Subcutaneous abdominal adipose tissue (tissue), 5 donors: ENCODE measurements around the gene PAK2.
"Not testable (repeated sequence)": the region's sequence is repeated elsewhere in the genome, so short reads cannot be mapped to it uniquely, and the experiment has no call there.

Experiments
- H3K27ac ChIP-seq: one replicate; pipeline ENCODE4 v1.7.0; 2013; ENCODE audit warnings: low read depth, mild to moderate bottlenecking, inconsistent platforms, low read length, moderate library complexity
- H3K27me3 ChIP-seq, 5 donors: one replicate each; pipeline ENCODE4 v1.7.0; 2013; ENCODE audit warnings: low read length in 5 of 5, inconsistent platforms in 1 of 5; ENCODE audit not compliant: control insufficient read depth in 5 of 5, insufficient read depth in 4 of 5
- H3K36me3 ChIP-seq, 5 donors: one replicate each; pipeline ENCODE4 v1.7.0; 2013; ENCODE audit warnings: low read length in 5 of 5; ENCODE audit not compliant: control insufficient read depth in 5 of 5, insufficient read depth in 5 of 5
- H3K4me1 ChIP-seq, 5 donors: one replicate each; pipeline ENCODE4 v1.7.0; 2013; ENCODE audit warnings: low read length in 5 of 5, mild to moderate bottlenecking in 3 of 5, moderate library complexity in 1 of 5; ENCODE audit not compliant: control insufficient read depth in 5 of 5, insufficient read depth in 5 of 5
- H3K4me3 ChIP-seq, 5 donors: one replicate each; pipeline ENCODE4 v1.7.0; 2013; ENCODE audit warnings: low read length in 5 of 5, low read depth in 1 of 5
- H3K9ac ChIP-seq, 5 donors: one replicate each; pipeline ENCODE4 v1.7.0; 2013; ENCODE audit warnings: low read length in 5 of 5, mild to moderate bottlenecking in 4 of 5, moderate library complexity in 3 of 5
- H3K9me3 ChIP-seq, 5 donors: one replicate each; pipeline ENCODE4 v1.7.0; 2013; ENCODE audit warnings: low read length in 5 of 5; ENCODE audit not compliant: control insufficient read depth in 5 of 5
- donor health status: healthy.
- donor health status: healthy.
- donor health status: healthy.
- donor health status: healthy.
- donor health status: healthy.

Gene PAK2

GRCh38 chr3:196706327-196706726 lies 33.3 kb upstream of the PAK2 start:
- no peak overlapping the region for H3K27ac ChIP-seq
- peaks cover 0 to 4% (median 3%) of the 10 kb centered on the region in 5 donors for H3K4me1 ChIP-seq
- H3K9me3 ChIP-seq = no peaks in the 10 kb centered on the region
- H3K27me3 ChIP-seq = no peaks in the 10 kb centered on the region
- no peaks in the 10 kb centered on the region for H3K36me3 ChIP-seq
- H3K4me3 ChIP-seq = no peak overlapping the region
- no peak overlapping the region for H3K9ac ChIP-seq

GRCh38 chr3:196706731-196707130 lies 32.9 kb upstream of the PAK2 start:
- no peaks in the 10 kb centered on the region for H3K9me3 ChIP-seq
- H3K27me3 ChIP-seq = no peaks in the 10 kb centered on the region
- H3K9ac ChIP-seq = no peak overlapping the region
- H3K27ac ChIP-seq = no peak overlapping the region
- peaks cover 2 to 8% (median 7%) of the 10 kb centered on the region in 5 donors for H3K4me1 ChIP-seq
- no peaks in the 10 kb centered on the region for H3K36me3 ChIP-seq
- H3K4me3 ChIP-seq = no peak overlapping the region

DNA sequence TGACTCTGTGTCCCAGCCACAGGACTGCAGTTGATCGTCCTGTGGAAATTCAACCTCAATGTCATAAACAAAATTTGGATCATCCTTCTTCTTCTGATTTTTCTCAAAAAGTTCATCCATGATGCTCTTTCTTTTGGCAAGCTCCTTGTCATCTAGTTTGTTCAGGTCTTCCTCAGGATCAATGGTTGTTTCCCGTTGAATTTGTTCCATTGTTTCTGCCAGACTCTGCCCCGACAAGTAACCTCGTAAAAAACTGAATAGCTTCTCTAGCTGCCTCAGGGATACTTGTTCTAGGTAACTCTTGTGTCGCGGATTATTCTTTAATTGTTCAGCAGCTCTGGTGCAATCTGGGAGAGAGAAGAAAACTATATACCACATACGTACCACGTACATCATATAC lies 32.1 kb upstream of the PAK2 start:
- Histone ChIP-seq H3K9ac (no peak overlapping the region), H3K27me3 (peaks cover 0 to under 1% (median 0%) of the 10 kb centered on the region in 5 donors)

GRCh38 chr3:196708467-196708866 lies 31.2 kb upstream of the PAK2 start:
- H3K9ac ChIP-seq = no peak overlapping the region
- H3K27ac ChIP-seq = no peak overlapping the region
- H3K36me3 ChIP-seq = no peaks in the 10 kb centered on the region
- H3K4me3 ChIP-seq = no peak overlapping the region
- H3K27me3 ChIP-seq = peaks cover 0 to 2% (median 0%) of the 10 kb centered on the region in 5 donors
- H3K9me3 ChIP-seq = no peaks in the 10 kb centered on the region
- peaks cover 6 to 20% (median 18%) of the 10 kb centered on the region in 5 donors for H3K4me1 ChIP-seq

More for the DNA sequence above, 32.1 kb upstream of the PAK2 start:
- H3K27ac ChIP-seq = no peak overlapping the region
- no peaks in the 10 kb centered on the region for H3K9me3 ChIP-seq
- no peaks in the 10 kb centered on the region for H3K36me3 ChIP-seq
- H3K4me3 ChIP-seq = no peak overlapping the region
- peaks cover 2 to 11% (median 10%) of the 10 kb centered on the region in 5 donors for H3K4me1 ChIP-seq

DNA sequence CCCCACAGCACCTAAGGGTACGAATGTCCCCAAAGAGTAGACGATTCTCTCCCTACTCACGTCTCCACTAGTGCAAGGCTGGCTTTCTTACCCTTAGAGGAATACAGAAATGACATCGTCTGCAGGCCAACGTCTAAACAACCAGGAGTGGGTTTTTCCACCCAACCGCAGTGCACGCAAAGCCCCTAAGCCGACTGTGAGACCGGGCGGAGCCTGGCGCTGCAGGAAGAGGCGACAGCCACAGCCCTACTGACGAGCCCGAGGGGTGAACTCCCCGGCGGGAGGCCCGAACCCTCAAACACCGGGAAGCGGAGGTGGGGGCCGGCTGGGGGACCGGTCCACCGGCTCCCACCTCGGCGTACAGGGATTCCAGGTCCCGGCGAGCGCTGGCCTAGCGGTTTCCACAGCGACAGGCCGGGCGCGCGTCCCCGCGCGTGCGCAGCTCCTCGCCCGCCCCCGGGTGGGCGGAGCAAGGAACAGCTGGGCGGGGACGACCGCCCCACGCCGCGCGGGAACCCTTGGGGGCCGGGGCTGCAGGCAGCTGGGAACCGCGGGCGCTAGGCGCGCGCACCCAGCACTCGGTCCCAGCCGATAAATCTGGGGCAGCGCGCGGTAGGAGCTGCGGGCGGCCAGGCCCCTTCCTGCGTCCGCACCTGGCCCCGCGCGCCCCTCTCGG lies 27.7 kb upstream of the PAK2 start, which contains the start of the genes CEP19 and PIGX:
Gene CEP19 (minus strand): TSS at position 413 of the 676 bp plus-strand sequence. CDS start 3,593 bp downstream, outside the sequence.
Gene PIGX (plus strand): TSS at position 540 of the 676 bp plus-strand sequence.
- Histone ChIP-seq H3K27ac (peak within 1 kb of the TSS; percentile 86), H3K4me1 (peaks cover 6 to 21% (median 19%) of the 10 kb centered on the region in 5 donors), H3K27me3 (peaks cover 0 to 2% (median 0%) of the 10 kb centered on the region in 5 donors), H3K4me3 (peak within 1 kb of the TSS; percentile 89 to 93 (median 90)), H3K36me3 (no peaks in the 10 kb centered on the region), H3K9me3 (no peaks in the 10 kb centered on the region), H3K9ac (peak within 1 kb of the TSS; percentile 87 to 93 (median 91))

DNA sequence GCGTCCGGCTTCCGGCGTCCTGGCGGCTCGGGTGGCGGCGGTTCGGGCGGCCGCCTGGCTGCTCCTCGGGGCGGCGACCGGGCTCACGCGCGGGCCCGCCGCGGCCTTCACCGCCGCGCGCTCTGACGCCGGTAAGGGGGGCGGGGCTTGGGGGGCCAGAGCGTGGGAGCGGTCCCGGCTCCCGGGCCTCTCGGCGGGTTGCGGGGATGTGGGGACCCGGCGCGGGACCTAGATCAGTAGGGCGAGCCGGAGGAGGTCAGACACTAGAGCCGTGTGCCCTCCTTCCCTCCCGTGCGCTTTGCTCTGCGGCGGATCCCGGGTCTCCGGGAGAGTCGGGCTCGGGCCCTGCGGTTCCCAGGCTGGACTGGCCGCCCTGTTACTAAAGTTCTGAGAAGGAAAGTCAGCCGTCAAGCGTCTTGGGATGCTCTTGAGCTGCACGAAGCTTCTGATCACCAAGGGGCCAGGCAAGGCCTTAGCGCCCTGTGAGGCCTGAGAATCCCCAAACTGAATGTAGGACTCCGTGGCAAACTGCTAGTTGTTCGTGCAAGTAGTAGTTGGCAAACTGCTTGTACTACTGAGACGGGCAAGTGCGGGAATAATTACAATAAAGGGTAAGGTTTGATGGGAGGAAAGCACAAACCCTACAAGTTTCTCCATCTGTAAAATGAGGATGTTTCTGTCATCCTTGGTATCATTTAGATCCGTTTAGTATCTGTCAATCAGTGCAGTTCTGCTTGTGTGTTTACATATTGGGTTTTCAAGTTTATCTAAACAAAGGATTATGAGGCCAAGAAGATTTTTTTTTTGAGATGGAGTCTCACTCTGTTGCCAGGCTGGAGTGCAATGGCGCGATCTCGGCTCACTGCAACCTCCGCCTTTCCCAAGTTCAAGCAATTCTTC lies 26.9 kb upstream of the PAK2 start:
- Histone ChIP-seq H3K4me1 (peaks cover 6 to 21% (median 19%) of the 10 kb centered on the region in 5 donors), H3K4me3 (peak overlapping the region; percentile 89 to 93 (median 90)), H3K27ac (peak overlapping the region; percentile 86), H3K9ac (peak overlapping the region; percentile 20 to 91 (median 87)), H3K9me3 (no peaks in the 10 kb centered on the region), H3K27me3 (peaks cover 0 to 2% (median 0%) of the 10 kb centered on the region in 5 donors), H3K36me3 (no peaks in the 10 kb centered on the region)

- H3K36me3 ChIP-seq, H3K27me3 ChIP-seq, H3K27ac ChIP-seq, H3K9me3 ChIP-seq, H3K9ac ChIP-seq, H3K4me3 ChIP-seq: not testable (repeated sequence)
- peaks cover 4 to 11% (median 10%) of the 10 kb centered on the region in 5 donors for H3K4me1 ChIP-seq
These were observed 22.5 kb upstream of the PAK2 start for GRCh38 chr3:196717162-196717561.

DNA sequence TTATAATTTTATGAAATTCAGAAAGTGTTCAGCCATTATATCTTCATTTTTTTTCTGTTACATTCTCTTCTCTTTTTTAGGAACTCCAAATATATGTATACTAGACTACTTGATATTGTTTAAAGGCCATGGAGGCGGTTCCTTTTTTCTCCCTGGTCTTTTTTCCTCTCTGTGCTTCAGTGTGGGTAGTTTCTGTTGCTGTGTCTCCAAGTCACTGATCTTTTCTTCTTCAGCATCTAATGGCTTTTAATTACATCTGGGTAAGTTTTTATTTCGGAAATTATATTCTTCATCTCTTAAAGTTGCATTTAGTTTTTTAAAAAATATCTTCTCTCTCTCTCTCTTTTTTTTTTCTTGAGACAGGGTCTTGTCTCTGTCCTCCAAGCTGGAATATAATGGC lies 18.6 kb upstream of the PAK2 start:
- Histone ChIP-seq H3K4me1 (no peaks in the 10 kb centered on the region), H3K9ac (no peak overlapping the region), H3K9me3 (no peaks in the 10 kb centered on the region), H3K27ac (no peak overlapping the region), H3K4me3 (no peak overlapping the region), H3K27me3 (no peaks in the 10 kb centered on the region), H3K36me3 (peaks cover 0 to 10% (median 4%) of the 10 kb centered on the region in 5 donors)

DNA sequence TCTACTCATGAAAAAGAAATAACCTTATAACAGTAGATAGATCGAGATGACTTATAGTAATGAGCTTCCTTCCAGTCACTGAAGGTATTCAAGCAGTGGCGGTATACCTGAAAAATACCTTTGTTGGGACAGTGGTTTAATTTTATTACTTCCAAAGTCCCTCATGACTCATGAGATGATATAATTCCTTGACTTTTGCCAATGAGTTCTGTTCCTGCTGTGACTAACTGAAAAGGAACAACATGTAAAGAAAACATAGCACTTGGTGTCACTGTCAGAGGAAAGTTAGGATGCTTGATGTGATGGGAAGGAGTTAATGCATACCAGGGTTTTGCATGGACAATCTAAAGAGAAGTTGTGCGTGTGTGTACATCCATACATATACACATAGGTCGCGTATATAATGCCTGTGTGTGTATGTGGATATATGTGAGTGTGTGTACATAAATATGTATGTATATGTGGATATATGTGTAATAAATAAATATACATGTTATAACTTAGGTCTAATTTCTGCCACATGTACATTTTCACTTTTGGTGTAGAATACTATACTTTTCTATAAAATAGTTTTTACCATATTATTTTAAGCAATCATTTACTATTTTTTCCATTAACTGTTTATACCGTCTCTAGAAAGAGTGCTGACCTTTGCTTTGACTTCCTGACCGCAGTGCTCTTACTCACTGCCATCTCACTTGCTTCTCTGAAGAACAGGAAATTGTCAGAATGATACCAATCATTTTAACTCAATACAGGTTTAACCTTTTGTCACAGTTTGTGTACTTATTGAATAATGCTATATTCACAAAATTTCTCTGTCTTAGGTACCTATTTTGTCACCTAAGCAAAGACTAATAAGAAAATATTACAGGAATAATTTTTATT lies 12.6 kb upstream of the PAK2 start:
- peaks cover 3 to 16% (median 15%) of the 10 kb centered on the region in 5 donors for H3K36me3 ChIP-seq
- no peak overlapping the region for H3K27ac ChIP-seq

More for the DNA sequence above, 12.6 kb upstream of the PAK2 start:
- H3K9me3 ChIP-seq = no peaks in the 10 kb centered on the region
- H3K27me3 ChIP-seq = no peaks in the 10 kb centered on the region
- no peak overlapping the region for H3K4me3 ChIP-seq
- H3K4me1 ChIP-seq = no peaks in the 10 kb centered on the region
- H3K9ac ChIP-seq = no peak overlapping the region
